Esophagus muscularis mucosa (tissue), 4 donors: Measurements from ENCODE around the gene KYNU. TPM values are rescaled to one million over a fixed set of nuclear protein-coding genes. Genes with fewer than 3 reads are reported as not detected.

Experiments
- DNase-seq: peaks from one replicate; pipeline ENCODE4 v3.0.0-alpha.2; 2017; ENCODE audit errors: extremely low spot score
- H3K27ac ChIP-seq, 4 donors: fragments of 200-600 bp; sonication (generic); replicated peaks in 1 of 4; 1 replicate in 3 of 4; 2 replicates in 1 of 4; pipeline ENCODE4 v1.5.1; 2016 to 2019; ENCODE audit warnings: mild to moderate bottlenecking in 1 of 4
- H3K27me3 ChIP-seq, 4 donors: fragments of 200-600 bp; sonication (generic); one replicate each; pipeline versions ENCODE4 v1.5.1 to v1.6.0; 2016 to 2019
- H3K36me3 ChIP-seq, 4 donors: fragments of 200-600 bp; sonication (generic); one replicate each; pipeline ENCODE4 v1.5.1; 2016 to 2019
- H3K4me1 ChIP-seq, 4 donors: fragments of 200-600 bp; sonication (generic); one replicate each; pipeline ENCODE4 v1.5.1; 2016 to 2019
- H3K4me3 ChIP-seq, 4 donors: fragments of 200-600 bp; sonication (generic); 1 replicate in 2 of 4; 2 replicates in 2 of 4; pipeline ENCODE4 v1.5.1; 2016 to 2019; ENCODE audit warnings: mild to moderate bottlenecking in 4 of 4, moderate library complexity in 1 of 4
- H3K9me3 ChIP-seq, 4 donors: fragments of 200-600 bp; sonication (generic); 1 replicate in 3 of 4; 2 replicates in 1 of 4; pipeline ENCODE4 v1.5.1; 2016 to 2019
- CTCF ChIP-seq, 3 experiments: fragments of 200-600 bp in 2 of 3; fragments of 450-650 bp in 1 of 3; sonication (generic) in 2 of 3; IDR thresholded peaks; one replicate each; pipeline ENCODE4 v1.5.1; 2017 to 2019; ENCODE audit warnings: antibody characterized with exemption in 3 of 3, mild to moderate bottlenecking in 2 of 3, moderate library complexity in 1 of 3
- EP300 ChIP-seq: sonication (generic); formaldehyde crosslinking; IDR thresholded peaks from one replicate; pipeline ENCODE4 v1.6.1; 2017; ENCODE audit warnings: antibody characterized with exemption
- POLR2A ChIP-seq: fragments of 450-650 bp; IDR thresholded peaks from one replicate; pipeline ENCODE4 v1.6.1; 2017; ENCODE audit warnings: antibody characterized with exemption, moderate library complexity, mild to moderate bottlenecking, low read depth
- POLR2AphosphoS5 ChIP-seq, 2 donors: sonication (generic); formaldehyde crosslinking; IDR thresholded peaks; one replicate each; pipeline ENCODE4 v1.6.1; 2017; ENCODE audit warnings: antibody characterized with exemption in 2 of 2
- WGBS: methylation state at CpG from one replicate; pipeline ENCODE4 v1.1.5; 2018; 5-methylcytosine and 5-hydroxymethylcytosine counted together
- intact Hi-C: fragments of 100-400 bp; cut with DNase I; formaldehyde crosslinking; loops from one replicate; pipeline ENCODE4 v1.15.1; 2023
- total RNA-seq, 4 donors: library from RNA; depleted of rRNA; stranded (reverse); fragments of >200 nt; gene quantifications; one replicate each; pipeline versions ENCODE4 v1.1.0 to v1.2.1, GENCODE V29; 2016

Gene KYNU
- total RNA-seq, 4 donors from 2014 or later = 1.2 to 9.4 (median 3.9) TPM

DNA sequence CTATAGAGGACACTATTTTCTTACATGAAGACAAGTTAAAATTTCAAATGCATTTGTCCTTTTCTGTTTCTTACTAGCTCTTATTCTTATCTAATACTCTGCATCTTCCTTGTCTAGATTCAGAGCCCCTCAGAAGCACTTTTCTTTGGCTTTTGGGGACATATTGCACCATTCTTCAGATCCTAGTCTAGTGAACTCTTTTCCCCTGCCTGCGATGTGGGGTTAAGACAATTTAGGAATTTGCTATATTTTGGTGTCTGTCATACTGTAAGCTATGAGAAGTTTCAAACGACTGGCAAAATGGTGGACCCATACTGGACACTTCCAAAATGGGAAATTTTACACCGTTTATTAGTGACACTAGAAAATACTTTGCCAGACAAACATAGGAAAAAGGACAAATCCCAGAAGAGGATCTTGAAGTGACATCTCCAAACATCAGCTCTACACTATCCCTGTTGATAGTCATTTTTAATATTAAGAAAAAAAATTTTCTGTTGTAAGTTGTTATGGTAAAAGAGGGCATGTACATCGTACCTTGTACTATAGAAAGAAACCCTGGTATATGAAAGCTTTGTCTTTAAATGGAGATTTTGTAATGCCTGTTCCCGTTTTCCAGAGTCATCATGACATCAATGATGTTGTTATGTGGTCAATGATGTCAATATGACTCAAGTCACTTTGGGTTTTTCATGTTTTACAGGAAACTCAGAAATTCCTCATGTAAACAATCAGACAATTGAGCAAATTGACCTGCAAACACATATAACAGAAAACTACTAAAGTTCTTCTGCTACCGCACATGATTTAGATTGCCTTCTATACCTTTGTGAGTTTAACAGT, 4.4 kb upstream of the KYNU start:
- intact Hi-C loops = no loop called here

GRCh38 chr2:142873831-142874287, 3.6 kb upstream of the KYNU start:
- H3K27ac ChIP-seq = peak overlapping the region in 2 of 4 donors; percentile 35 to 38
- WGBS = 84% methylated on average over 1 of the region's 1 CpG
- no peak for TF ChIP-seq EP300
- TF ChIP-seq POLR2AphosphoS5 (IDR thresholded peaks at IDR 0.05) = no peak
- TF ChIP-seq POLR2A = no peak
- no peaks in the 10 kb centered on the region for H3K36me3 ChIP-seq
- intact Hi-C loops = no loop called here
- no peak overlapping the region for H3K4me3 ChIP-seq
- H3K27me3 ChIP-seq = no peaks in the 10 kb centered on the region
- no peak for DNase-seq
- H3K4me1 ChIP-seq = no peaks in the 10 kb centered on the region
- no peaks in the 10 kb centered on the region for H3K9me3 ChIP-seq

More for the DNA sequence above, 4.4 kb upstream of the KYNU start:
- no peak overlapping the region for H3K4me3 ChIP-seq
- H3K27me3 ChIP-seq = no peaks in the 10 kb centered on the region
- 84% methylated on average over 6 of the region's 6 CpGs for WGBS
- no peak overlapping the region for H3K27ac ChIP-seq
- H3K36me3 ChIP-seq = no peaks in the 10 kb centered on the region
- H3K4me1 ChIP-seq = peaks cover 0 to 5% (median 0%) of the 10 kb centered on the region in 4 donors
- H3K9me3 ChIP-seq = no peaks in the 10 kb centered on the region
- no peak for DNase-seq
- TF ChIP-seq EP300 (no peak), CTCF (IDR thresholded peaks at IDR 0.05) (no peak), POLR2A (no peak), POLR2AphosphoS5 (IDR thresholded peaks at IDR 0.05) (no peak)

- DNase-seq = no peak
- Histone ChIP-seq H3K4me3 (no peak overlapping the region), H3K27me3 (no peaks in the 10 kb centered on the region), H3K27ac (peak overlapping the region in 2 of 4 donors; percentile 8 to 35), H3K9me3 (no peaks in the 10 kb centered on the region), H3K4me1 (no peaks in the 10 kb centered on the region), H3K36me3 (no peaks in the 10 kb centered on the region)
- intact Hi-C loops = no loop called here
- TF ChIP-seq POLR2AphosphoS5 (IDR thresholded peaks at IDR 0.05) = no peak
- TF ChIP-seq POLR2A = no peak
- no peak for TF ChIP-seq CTCF (IDR thresholded peaks at IDR 0.05)
- no peak for TF ChIP-seq EP300
- 56% methylated on average over 2 of the region's 2 CpGs for WGBS
These were observed 3.1 kb upstream of the KYNU start for GRCh38 chr2:142874293-142874814.

DNA sequence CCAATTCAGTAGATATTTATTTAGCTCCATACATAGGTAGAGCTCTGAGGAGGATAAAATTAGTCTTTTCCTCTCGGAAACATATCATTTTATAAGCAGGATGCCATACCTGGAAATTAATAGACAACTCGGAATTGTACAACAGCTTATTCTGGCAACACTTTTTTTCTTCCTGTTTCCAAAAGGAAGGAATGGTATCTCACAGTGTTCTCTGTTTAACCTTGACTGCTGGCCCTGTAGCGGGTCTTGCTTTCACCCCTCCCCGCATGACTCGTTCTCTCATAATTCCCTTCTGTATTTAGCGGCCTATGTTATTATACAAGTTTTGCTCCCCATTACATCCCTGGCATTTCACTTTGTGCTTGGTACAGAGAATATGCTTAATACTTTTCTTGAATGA, 2.5 kb upstream of the KYNU start:
- peak overlapping the region in 1 of 4 donors; percentile 8 for H3K27ac ChIP-seq
- H3K9me3 ChIP-seq = no peaks in the 10 kb centered on the region
- no peak for TF ChIP-seq EP300
- 95% methylated on average over 6 of the region's 6 CpGs for WGBS
- no peak for DNase-seq
- no peaks in the 10 kb centered on the region for H3K36me3 ChIP-seq
- no peaks in the 10 kb centered on the region for H3K4me1 ChIP-seq
- H3K27me3 ChIP-seq = no peaks in the 10 kb centered on the region
- no peak overlapping the region for H3K4me3 ChIP-seq
- intact Hi-C loops = no loop called here

- no peaks in the 10 kb centered on the region for H3K27me3 ChIP-seq
- intact Hi-C loops = no loop called here
- DNase-seq = no peak
These were observed 1.8 kb upstream of the KYNU start for GRCh38 chr2:142875652-142876051.

More at GRCh38 chr2:142875652-142876051, 1.8 kb upstream of the KYNU start:
- WGBS = 91% methylated on average over 4 of the region's 4 CpGs
- no peaks in the 10 kb centered on the region for H3K36me3 ChIP-seq
- no peaks in the 10 kb centered on the region for H3K4me1 ChIP-seq
- H3K9me3 ChIP-seq = no peaks in the 10 kb centered on the region
- TF ChIP-seq CTCF (IDR thresholded peaks at IDR 0.05) = no peak
- TF ChIP-seq POLR2AphosphoS5 (IDR thresholded peaks at IDR 0.05) = no peak
- H3K27ac ChIP-seq = no peak overlapping the region
- H3K4me3 ChIP-seq = no peak overlapping the region
